IPS DF 6.9 (cell line): Measurements from ENCODE around the gene STOML1.

Source experiments
- DNase-seq: peaks from one replicate; pipeline ENCODE4 v3.0.0-alpha.2; 2013; ENCODE audit warnings: low read depth, low spot score
- H3K27ac ChIP-seq: one replicate; pipeline ENCODE4 v1.5.1; 2013; ENCODE audit warnings: low read length, control low read depth
- H3K27me3 ChIP-seq: 2 replicates; pipeline ENCODE4 v1.6.1; 2013; ENCODE audit warnings: mild to moderate bottlenecking, low read length; ENCODE audit not compliant: control insufficient read depth, insufficient read depth
- H3K36me3 ChIP-seq: 2 replicates; pipeline ENCODE4 v1.6.1; 2013; ENCODE audit warnings: low read length; ENCODE audit not compliant: control insufficient read depth, insufficient read depth
- H3K4me1 ChIP-seq: 2 replicates; pipeline ENCODE4 v1.6.1; 2013; ENCODE audit warnings: low read length; ENCODE audit not compliant: control insufficient read depth, insufficient read depth
- H3K4me3 ChIP-seq: 2 replicates; pipeline ENCODE4 v1.5.1; 2013; ENCODE audit warnings: mild to moderate bottlenecking, low read length
- H3K9me3 ChIP-seq: 2 replicates; pipeline ENCODE4 v1.6.1; 2013; ENCODE audit warnings: low read length, inconsistent platforms; ENCODE audit not compliant: control insufficient read depth, insufficient read depth
- WGBS: extraction: QIAGEN DNeasy Blood & Tissue Kit; methylation state at CpG from one replicate; pipeline ENCODE4 v1.1.7; 2013; ENCODE audit warnings: mixed read lengths, missing lambda C conversion rate; ENCODE audit not compliant: insufficient read length, insufficient coverage; 5-methylcytosine and 5-hydroxymethylcytosine counted together

The STOML1 gene

GRCh38 chr15:74011610-74012009 is 19.5 kb upstream of the STOML1 start:
- H3K27me3 ChIP-seq, result no peaks in the 10 kb centered on the region
- no CpG with 5 or more reads among the region's 2 CpGs for WGBS
- no peaks in the 10 kb centered on the region for H3K36me3 ChIP-seq
- no peak overlapping the region for H3K4me3 ChIP-seq
- no peak overlapping the region for H3K27ac ChIP-seq
- H3K4me1 ChIP-seq, result no peaks in the 10 kb centered on the region
- H3K9me3 ChIP-seq, result no peaks in the 10 kb centered on the region
- no peak for DNase-seq

GRCh38 chr15:74010929-74011540 is 18.9 kb upstream of the STOML1 start:
- no CpG with 5 or more reads among the region's 2 CpGs for WGBS
- Histone ChIP-seq H3K4me1 (no peaks in the 10 kb centered on the region), H3K4me3 (no peak overlapping the region), H3K36me3 (no peaks in the 10 kb centered on the region), H3K27ac (no peak overlapping the region), H3K9me3 (no peaks in the 10 kb centered on the region), H3K27me3 (no peaks in the 10 kb centered on the region)
- no peak for DNase-seq

- no peak overlapping the region for H3K27ac ChIP-seq
Measured at GRCh38 chr15:74008901-74009300, 16.8 kb upstream of the STOML1 start.

GRCh38 chr15:74007820-74008371 is 15.8 kb upstream of the STOML1 start:
- Histone ChIP-seq H3K27me3 (no peaks in the 10 kb centered on the region), H3K4me3 (no peak overlapping the region), H3K9me3 (no peaks in the 10 kb centered on the region), H3K4me1 (no peaks in the 10 kb centered on the region), H3K27ac (no peak overlapping the region), H3K36me3 (no peaks in the 10 kb centered on the region)
- DNase-seq, result no peak
- no CpG with 5 or more reads among the region's 5 CpGs for WGBS

More at GRCh38 chr15:74008901-74009300, 16.8 kb upstream of the STOML1 start:
- no peak overlapping the region for H3K4me3 ChIP-seq
- WGBS, result no CpG with 5 or more reads among the region's 3 CpGs
- no peaks in the 10 kb centered on the region for H3K36me3 ChIP-seq
- H3K27me3 ChIP-seq, result no peaks in the 10 kb centered on the region
- H3K9me3 ChIP-seq, result no peaks in the 10 kb centered on the region
- DNase-seq, result no peak
- H3K4me1 ChIP-seq, result no peaks in the 10 kb centered on the region

- Histone ChIP-seq H3K9me3 (no peaks in the 10 kb centered on the region), H3K4me3 (no peak overlapping the region), H3K27me3 (no peaks in the 10 kb centered on the region), H3K4me1 (no peaks in the 10 kb centered on the region), H3K27ac (no peak overlapping the region), H3K36me3 (no peaks in the 10 kb centered on the region)
- no peak for DNase-seq
- WGBS, result no CpG with 5 or more reads among the region's 11 CpGs
Measured at GRCh38 chr15:74006774-74007639, 14.9 kb upstream of the STOML1 start.

GRCh38 chr15:73997986-73998385 is 5.9 kb upstream of the STOML1 start:
- no CpG with 5 or more reads among the region's 27 CpGs for WGBS
- H3K27me3 ChIP-seq, result no peaks in the 10 kb centered on the region
- no peak for DNase-seq
- H3K4me3 ChIP-seq, result no peak overlapping the region
- H3K27ac ChIP-seq, result no peak overlapping the region
- peaks cover 9% of the 10 kb centered on the region for H3K36me3 ChIP-seq
- no peaks in the 10 kb centered on the region for H3K9me3 ChIP-seq
- no peaks in the 10 kb centered on the region for H3K4me1 ChIP-seq

- Histone ChIP-seq H3K4me3 (no peak overlapping the region), H3K27me3 (no peaks in the 10 kb centered on the region), H3K36me3 (peaks cover 9% of the 10 kb centered on the region), H3K27ac (no peak overlapping the region), H3K9me3 (no peaks in the 10 kb centered on the region), H3K4me1 (no peaks in the 10 kb centered on the region)
- WGBS, result no CpG with 5 or more reads among the region's 5 CpGs
- DNase-seq, result no peak
Measured at GRCh38 chr15:73996939-73997338, 4.8 kb upstream of the STOML1 start.

- Histone ChIP-seq H3K27ac (no peak overlapping the region), H3K36me3 (peaks cover 9% of the 10 kb centered on the region), H3K4me3 (no peak overlapping the region), H3K27me3 (no peaks in the 10 kb centered on the region), H3K4me1 (no peaks in the 10 kb centered on the region), H3K9me3 (no peaks in the 10 kb centered on the region)
- DNase-seq, result no peak
- WGBS, result no CpG with 5 or more reads among the region's 2 CpGs
Measured at GRCh38 chr15:73996267-73996666, 4.2 kb upstream of the STOML1 start.

- Histone ChIP-seq H3K27me3 (no peaks in the 10 kb centered on the region), H3K27ac (no peak overlapping the region), H3K4me3 (peak overlapping the region; percentile 58), H3K9me3 (no peaks in the 10 kb centered on the region), H3K4me1 (no peaks in the 10 kb centered on the region), H3K36me3 (peaks cover 9% of the 10 kb centered on the region)
- WGBS, result no CpG with 5 or more reads among the region's 18 CpGs
- no peak for DNase-seq
Measured at GRCh38 chr15:73994912-73995622, 3.0 kb upstream of the STOML1 start.

GRCh38 chr15:73994413-73994883 is 2.4 kb upstream of the STOML1 start, which contains the start of gene PML:
Gene PML (plus strand): TSS chr15:73994716. CDS start chr15:73994813, 97 bp downstream.
- no CpG with 5 or more reads among the region's 27 CpGs for WGBS
- no peaks in the 10 kb centered on the region for H3K4me1 ChIP-seq

More at GRCh38 chr15:73994413-73994883, 2.4 kb upstream of the STOML1 start, which contains the start of gene PML:
- Histone ChIP-seq H3K27me3 (no peaks in the 10 kb centered on the region), H3K27ac (no peak within 1 kb of the TSS), H3K36me3 (peaks cover 9% of the 10 kb centered on the region), H3K4me3 (peak within 1 kb of the TSS; percentile 58), H3K9me3 (no peaks in the 10 kb centered on the region)
- DNase-seq, result peak; percentile 76
